WI38 (cell line): ENCODE measurements around the gene GLP2R.

Experiments
- H3K4me3 ChIP-seq: 2 replicates; pipeline ENCODE4 v1.5.1; 2011; ENCODE audit warnings: low read depth, mild to moderate bottlenecking, control low read depth, low read length
- TF ChIP-seq, protein P1 (sequence below): IDR thresholded peaks from 2 replicates; pipeline ENCODE4 v1.5.1; 2012; ENCODE audit warnings: low read depth, mild to moderate bottlenecking, control low read depth, low read length

GLP2R gene

DNA sequence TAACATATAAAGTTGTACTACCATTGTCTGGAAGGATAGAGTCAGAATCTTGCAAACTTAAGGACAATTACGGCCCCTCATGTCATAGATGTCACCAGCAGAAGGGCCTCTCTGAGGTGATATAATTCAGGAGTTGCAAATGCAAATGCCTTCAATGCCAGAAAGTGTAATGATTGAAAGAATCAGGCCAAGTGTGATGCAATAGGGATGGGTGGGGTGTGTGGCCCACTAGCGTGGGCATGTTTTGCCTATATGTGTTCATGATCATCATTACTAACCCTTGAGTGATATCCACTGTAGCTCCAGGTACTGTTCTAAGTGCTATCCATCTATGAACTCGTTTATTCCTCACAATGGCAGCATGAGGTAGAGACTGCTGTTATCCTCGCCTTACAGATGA, 35.4 kb upstream of the GLP2R start:
- TF ChIP-seq, protein P1, sequence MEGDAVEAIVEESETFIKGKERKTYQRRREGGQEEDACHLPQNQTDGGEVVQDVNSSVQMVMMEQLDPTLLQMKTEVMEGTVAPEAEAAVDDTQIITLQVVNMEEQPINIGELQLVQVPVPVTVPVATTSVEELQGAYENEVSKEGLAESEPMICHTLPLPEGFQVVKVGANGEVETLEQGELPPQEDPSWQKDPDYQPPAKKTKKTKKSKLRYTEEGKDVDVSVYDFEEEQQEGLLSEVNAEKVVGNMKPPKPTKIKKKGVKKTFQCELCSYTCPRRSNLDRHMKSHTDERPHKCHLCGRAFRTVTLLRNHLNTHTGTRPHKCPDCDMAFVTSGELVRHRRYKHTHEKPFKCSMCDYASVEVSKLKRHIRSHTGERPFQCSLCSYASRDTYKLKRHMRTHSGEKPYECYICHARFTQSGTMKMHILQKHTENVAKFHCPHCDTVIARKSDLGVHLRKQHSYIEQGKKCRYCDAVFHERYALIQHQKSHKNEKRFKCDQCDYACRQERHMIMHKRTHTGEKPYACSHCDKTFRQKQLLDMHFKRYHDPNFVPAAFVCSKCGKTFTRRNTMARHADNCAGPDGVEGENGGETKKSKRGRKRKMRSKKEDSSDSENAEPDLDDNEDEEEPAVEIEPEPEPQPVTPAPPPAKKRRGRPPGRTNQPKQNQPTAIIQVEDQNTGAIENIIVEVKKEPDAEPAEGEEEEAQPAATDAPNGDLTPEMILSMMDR, result no peak
- no peak overlapping the region for H3K4me3 ChIP-seq

DNA sequence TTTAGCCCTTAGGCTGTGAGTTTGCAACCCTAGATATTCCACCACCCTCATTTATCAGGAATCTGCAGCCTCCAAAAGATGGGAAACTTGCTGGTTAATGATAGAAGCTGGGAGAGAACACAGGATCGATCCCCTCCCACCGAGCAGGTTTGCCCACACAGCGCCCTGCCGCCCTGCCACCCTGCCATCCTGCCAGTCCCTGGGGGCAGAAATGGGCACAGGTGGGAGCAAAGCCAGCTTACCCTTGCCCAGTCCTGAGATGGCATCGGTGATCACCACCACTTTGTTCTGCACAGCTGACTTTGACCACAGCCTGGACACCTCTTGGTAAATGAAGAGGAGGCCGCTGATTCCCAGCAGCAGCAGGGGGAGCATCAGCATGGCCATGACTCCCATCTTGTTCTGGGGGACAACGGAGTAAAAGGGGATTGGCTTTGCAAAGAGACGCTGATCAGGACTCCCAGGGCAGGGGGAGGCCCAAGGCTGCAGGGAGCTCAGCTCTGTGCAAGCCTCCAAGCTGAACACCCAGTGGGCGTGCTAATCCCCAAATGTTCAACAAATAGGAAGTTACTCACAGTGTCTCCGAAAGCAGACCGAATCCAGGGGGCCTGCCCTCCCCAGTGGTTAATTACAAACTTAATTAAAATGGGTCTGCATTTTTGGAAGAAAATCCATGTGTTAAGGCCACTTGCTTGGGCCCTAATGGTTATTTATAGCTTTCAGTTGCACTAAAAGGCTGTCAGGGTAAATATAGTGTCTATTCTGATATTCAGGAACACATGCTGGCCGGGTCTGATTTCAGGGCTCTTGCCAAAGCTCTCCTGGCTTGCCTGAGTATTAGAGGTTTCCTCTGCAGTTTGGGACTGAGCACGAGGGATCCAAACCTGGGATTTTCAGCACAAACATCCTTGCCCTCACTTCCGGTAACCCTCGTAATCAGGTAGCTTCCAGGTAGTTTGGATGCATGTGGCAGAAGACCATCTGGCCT, 34.5 kb upstream of the GLP2R start, which contains the start of gene DHRS7C:
Gene DHRS7C (minus strand): TSS at position 704 of the 988 bp plus-strand sequence. CDS start 308 bp downstream, at position 396.
- H3K4me3 ChIP-seq, result no peak within 1 kb of the TSS
- TF ChIP-seq, protein P1, result no peak

DNA sequence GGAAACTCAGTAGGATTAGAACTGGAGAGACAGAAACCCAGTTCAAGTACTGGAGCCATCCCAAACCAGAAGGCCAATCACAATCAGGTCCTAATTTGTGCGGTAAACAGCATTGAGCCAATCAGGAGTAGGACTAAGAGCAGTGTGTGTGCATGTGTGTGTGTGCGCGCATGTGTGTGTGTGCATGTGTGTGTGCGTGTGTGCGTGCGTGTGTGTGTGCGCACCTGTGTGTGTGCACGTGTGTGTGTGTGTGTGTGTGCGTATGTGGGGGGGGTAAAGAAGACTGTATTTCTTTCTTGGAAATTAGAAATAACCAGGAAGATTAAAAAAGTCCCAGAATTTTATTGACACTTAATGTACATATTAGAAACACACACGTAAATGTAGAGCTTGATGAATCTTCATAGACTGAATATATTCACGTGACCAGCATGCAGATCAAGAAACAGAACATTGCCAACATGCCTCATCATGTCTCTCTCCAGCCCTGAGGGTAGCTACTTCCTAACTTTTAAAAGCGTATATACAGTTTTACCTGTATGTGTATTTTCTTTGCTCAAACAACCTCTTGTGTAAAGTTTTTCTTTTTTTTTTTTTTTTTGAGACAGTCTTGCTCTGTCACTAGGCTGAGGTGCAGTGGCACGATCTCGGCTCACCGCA, 33.4 kb upstream of the GLP2R start:
- TF ChIP-seq, protein P1, result no peak
- no peak overlapping the region for H3K4me3 ChIP-seq

DNA sequence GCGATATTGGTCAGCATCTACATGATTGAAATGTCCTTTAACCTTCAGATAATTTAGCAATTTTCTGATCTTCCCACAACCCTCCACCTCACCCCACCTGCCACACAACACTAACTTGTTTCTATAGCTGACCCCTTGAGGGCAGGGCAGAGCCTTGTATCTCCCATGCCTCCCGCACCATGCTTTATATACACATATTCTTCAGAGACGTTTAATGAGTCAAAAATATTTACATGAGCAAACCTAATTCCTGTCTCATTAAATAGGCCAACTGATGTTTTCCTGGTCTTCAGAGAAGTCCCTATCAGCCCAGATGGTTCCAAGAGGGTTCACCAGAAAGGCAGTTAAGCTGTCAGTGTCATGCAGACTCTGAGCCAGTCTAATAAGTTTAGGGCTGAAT, 27.7 kb upstream of the GLP2R start:
- TF ChIP-seq, protein P1, result no peak
- H3K4me3 ChIP-seq, result no peak overlapping the region

DNA sequence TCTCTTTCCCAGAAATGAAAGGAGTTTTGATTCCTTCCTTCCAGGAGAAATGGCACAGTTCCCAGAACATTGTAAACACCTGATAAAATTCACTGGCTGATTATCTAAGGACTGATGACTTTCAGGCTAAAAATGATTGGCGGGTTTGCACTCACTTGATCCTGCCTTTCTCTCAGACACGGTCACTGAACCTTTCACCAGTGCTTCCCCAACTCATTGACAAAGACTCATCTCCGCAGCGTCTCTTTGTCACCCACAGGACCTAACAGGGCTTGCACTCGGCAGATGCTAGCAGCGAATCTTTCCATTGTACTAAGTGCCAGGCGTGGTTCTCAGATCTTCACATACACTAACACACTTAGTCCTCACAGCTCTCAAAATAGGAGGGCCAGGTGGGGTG, 27.0 kb upstream of the GLP2R start:
- TF ChIP-seq, protein P1, result no peak
- H3K4me3 ChIP-seq, result no peak overlapping the region

DNA sequence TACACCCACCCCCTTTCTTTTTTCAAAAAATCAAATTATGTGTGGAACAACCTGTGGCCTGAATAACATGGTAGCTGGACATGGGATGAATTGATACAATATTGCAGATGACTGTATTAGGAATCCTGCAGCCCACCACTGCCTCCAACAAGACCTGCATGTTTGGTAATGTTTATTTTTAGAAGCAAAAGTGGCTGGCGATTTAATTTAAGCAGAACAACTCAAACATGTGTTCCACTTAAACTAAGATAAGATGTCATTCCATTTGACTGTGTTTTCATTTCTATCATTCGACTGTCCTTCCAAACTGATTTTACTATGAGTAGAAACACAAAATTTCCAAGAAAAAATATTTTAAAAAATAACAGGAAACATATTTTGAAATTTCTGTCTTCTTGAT, 24.2 kb upstream of the GLP2R start:
- TF ChIP-seq, protein P1, result no peak
- no peak overlapping the region for H3K4me3 ChIP-seq

DNA sequence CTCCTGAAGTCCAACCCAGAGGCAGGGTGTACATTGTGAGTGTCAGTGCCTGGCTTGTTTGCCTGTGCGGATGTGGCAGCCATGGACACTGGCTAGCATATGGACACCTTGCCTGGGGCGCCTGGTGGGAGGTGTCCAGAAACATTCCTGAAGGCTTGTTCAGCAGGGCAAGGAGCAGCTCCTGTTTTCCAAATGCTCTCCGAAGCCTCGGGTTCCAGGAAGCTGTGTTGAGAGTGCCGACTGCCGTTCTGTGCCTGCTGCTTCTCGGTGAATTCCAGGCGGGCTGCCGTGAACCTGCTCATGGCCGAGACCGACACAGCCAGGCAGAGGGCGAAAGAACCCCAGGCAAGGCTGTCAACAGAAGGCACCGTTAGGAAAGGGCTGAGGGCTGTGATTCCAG, 23.4 kb upstream of the GLP2R start:
- H3K4me3 ChIP-seq, result no peak overlapping the region
- TF ChIP-seq, protein P1, result no peak
